HG02885 (cell line): Measurements from ENCODE around the gene TGFBI.
A peak's percentile ranks its signal among the peaks of the same experiment; 100 is the strongest.

Source experiments
- ATAC-seq: cut with Tn5 transposase; IDR thresholded peaks from one replicate; pipeline ENCODE4 v1.9.1; 2021; ENCODE audit warnings: mild to moderate bottlenecking; ENCODE audit not compliant: unreplicated experiment, poor library complexity

The TGFBI gene

GRCh38 chr5:136082390-136083193 is 53.8 kb downstream of the TGFBI start:
- ATAC-seq = peak; percentile 35

- ATAC-seq = no peak
Observed at GRCh38 chr5:136084698-136085097, 55.9 kb downstream of the TGFBI start.

- no peak for ATAC-seq
Observed at GRCh38 chr5:136086783-136087566, 58.2 kb downstream of the TGFBI start.

GRCh38 chr5:136087961-136088871 is 59.4 kb downstream of the TGFBI start:
- no peak for ATAC-seq

GRCh38 chr5:136089791-136090190 is 61.0 kb downstream of the TGFBI start:
- ATAC-seq = no peak

- ATAC-seq = no peak
Observed at GRCh38 chr5:136090319-136090718, 61.5 kb downstream of the TGFBI start.

- no peak for ATAC-seq
Observed at GRCh38 chr5:136094189-136094912, 65.6 kb downstream of the TGFBI start.

- no peak for ATAC-seq
Observed at GRCh38 chr5:136094913-136095641, 66.3 kb downstream of the TGFBI start.

GRCh38 chr5:136098176-136098575 is 69.4 kb downstream of the TGFBI start:
- no peak for ATAC-seq

- ATAC-seq = no peak
Observed at GRCh38 chr5:136099870-136100269, 71.1 kb downstream of the TGFBI start.

GRCh38 chr5:136101884-136102283 is 73.1 kb downstream of the TGFBI start:
- no peak for ATAC-seq

GRCh38 chr5:136103118-136103517 is 74.3 kb downstream of the TGFBI start:
- ATAC-seq = no peak

- ATAC-seq = no peak
Observed at GRCh38 chr5:136104306-136104965, 75.6 kb downstream of the TGFBI start.

GRCh38 chr5:136106351-136107031 is 77.7 kb downstream of the TGFBI start:
- no peak for ATAC-seq

- peak; percentile 58 for ATAC-seq
Observed at GRCh38 chr5:136108180-136108611, 79.4 kb downstream of the TGFBI start.

GRCh38 chr5:136108766-136109165 is 80.0 kb downstream of the TGFBI start:
- no peak for ATAC-seq

GRCh38 chr5:136109453-136110135 is 80.8 kb downstream of the TGFBI start:
- no peak for ATAC-seq
